NCI-H128 (cell line): ENCODE measurements around the gene ITGAV.

Experiments used
- DNase-seq: peaks from one replicate; lab custom pipeline; 2025; ENCODE audit not compliant: unreplicated experiment; lab: John Stamatoyannopoulos, UW

ITGAV gene

DNA sequence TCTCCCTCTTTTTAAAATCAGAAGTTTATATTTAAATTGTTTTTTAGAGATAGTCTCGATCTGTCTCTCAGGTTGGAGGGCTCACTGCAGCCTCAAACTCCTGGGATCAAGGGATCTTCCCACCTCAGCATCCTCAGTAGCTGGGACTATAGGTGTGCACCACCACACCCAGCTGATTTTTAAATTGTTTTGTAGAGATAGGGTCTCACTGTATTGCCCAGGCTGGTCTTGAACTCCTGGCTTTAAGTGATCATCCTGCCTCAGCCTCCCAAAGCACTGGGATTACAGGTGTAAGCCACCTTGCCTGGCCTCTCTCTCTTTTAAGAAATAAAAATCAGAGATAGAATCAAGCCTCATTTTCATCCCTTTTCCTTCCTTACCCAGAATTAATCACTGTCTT, 126.1 kb downstream of the ITGAV start:
- DNase-seq = no peak

DNA sequence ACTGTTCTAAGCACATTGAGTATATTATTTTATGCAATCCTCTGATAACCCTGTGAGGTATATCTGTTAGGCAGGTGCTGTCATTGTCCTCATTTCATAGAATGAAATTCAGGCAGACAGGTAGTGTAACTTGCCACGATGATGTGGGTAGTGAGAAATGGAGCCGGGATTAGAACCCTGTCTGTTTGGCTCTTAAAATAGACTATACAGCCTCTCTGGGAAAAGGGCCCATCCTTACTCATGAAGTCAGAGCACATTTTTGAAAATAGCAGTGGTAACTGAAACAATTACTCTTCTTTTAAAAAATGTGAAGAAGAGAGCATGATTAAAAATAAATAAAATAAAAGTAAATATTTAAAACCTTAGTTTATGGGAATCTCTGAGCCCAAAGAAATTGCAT, 127.0 kb downstream of the ITGAV start:
- DNase-seq = no peak

DNA sequence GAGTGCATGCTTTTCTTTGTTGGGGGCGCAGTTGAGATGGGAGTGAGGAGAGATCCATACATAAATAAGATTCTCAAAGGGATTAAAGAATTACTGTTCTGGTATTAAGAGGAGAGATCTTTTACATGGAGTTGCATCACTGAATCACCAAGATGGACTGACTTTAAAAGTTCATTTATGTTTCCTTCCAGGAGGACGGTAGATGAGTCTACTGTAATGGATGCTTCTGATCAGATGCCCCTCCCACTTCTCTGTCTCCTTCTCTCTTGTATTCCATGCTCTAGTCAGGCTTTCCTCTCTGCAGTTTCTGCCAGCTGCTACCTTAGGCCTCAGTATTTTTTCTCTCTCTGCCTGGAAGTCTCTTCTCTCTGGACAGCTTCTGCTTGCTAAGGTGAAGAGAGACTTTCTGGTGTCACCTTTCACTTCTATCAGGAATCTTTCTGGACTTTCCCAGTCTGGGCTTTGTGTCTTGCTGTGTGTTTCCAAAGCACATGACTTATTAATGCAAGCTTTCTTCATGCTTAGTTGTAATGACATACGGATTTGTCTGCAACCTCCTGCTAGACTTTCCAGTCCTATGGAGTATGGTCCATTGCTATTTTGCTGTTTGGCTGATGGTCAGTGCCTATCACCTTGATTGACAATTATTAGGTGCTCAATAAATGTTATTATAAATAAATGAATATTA, 127.6 kb downstream of the ITGAV start:
- no peak for DNase-seq

DNA sequence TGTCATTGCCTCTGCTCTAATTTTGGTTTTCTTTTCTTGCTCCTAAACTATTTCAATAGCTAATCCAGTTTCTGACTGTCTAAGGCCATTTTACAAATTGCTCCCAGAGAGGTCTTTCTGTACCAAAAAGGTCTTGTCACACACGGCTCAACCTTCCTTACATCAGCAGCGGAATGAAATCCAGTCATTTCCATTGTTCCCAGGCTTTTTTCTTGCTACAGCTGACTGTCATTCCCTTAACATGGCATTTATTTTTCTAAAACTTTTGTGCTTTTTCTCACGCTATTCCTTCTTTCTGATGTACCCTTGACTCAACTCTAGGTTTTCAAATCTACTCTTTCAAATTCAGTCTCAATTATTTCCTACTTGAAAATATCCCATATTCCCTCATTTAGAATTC, 128.3 kb downstream of the ITGAV start:
- DNase-seq = no peak

DNA sequence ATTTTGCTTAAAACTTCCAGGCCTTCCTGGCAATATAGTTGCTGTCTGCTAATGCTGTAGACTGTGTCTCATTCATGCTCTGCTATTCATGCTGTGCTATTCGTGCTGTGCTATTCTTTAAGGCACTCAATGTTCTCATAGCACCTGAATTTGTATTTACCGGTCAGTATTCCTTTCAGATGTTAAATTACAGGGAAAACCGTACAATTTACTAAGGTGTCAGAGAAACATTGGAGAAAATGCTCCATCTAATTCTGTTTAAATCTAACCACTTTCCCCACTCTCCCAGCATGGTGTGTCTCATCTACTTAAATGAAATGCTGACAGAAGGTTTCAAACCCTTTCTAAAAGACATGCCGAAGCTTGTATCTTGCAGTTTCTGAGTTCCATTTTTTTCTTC, 129.0 kb downstream of the ITGAV start:
- DNase-seq = no peak

DNA sequence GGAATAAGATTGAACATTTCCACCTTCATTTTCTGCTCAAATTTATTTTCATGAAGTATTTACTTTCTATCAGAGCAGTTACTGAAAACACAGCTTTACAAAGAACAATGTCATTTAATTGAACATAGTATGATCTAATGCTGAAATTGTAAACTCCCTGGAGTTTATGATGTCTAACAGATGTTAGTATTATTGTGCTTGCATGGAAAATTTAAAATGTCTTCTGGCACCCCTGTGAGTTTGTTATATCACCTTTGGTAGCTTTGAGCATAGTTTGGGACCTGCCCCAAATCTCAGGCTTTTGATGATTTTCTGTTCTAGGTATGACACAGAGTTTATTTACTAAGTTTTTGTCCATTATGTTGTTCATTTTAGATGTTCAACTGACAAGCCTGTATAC, 132.1 kb downstream of the ITGAV start:
- DNase-seq = no peak

DNA sequence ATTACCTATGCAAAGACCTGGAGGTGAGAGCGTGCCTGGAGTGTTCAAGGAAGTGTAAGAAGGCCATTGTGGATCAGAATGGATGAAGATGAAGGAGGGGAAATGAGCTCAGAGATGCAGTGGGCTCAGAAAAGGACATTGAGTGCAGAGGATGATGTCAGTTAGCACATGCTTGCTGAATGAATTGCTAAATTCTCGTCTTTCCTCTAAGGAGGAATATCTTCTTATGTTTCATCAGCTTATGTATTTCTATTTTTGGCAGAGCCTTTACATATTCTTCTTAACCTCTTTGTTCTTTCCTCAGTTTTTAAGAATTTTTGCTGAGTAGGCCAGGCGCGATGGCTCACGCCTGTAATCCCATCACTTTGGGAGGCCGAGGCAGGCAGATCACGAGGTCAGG, 134.9 kb downstream of the ITGAV start:
- DNase-seq = no peak

DNA sequence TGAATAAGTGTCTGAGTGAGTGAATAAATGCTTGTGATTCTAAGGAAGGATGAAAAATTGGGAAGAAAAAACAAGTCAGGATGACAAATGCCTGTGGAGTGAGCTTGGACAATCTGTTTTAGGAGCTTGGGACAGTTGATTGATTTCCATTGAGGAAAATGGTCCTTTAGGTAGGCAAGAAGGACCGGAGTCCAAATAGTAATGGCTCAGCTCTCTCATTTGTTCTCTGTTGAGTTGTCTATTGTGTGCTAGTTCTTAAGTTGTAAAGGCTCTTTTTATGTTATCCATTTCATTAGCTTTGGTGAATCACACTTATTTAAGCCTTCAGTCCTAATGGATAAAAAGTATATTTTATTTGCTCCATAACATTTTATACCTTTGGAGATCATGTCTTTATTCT, 135.9 kb downstream of the ITGAV start:
- DNase-seq = no peak

DNA sequence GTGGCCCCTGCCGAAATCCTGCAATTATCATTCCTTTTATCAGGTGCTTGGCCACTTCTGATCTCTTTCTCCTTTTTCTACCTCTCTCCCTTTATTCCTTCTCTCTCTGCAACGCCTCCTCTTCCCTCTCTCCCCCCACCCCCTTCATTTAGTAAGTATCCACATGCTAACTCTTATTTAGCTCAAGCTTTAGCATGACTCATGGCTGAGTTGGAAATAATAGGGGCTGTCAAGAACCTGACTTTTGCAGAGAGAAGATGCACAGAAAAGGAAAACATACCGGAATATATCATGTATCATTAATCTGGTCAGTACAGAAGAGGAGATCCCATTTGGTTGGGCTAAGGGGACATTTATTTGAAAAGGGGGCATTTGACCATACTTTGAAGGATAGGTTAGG, 137.1 kb downstream of the ITGAV start:
- DNase-seq = no peak

DNA sequence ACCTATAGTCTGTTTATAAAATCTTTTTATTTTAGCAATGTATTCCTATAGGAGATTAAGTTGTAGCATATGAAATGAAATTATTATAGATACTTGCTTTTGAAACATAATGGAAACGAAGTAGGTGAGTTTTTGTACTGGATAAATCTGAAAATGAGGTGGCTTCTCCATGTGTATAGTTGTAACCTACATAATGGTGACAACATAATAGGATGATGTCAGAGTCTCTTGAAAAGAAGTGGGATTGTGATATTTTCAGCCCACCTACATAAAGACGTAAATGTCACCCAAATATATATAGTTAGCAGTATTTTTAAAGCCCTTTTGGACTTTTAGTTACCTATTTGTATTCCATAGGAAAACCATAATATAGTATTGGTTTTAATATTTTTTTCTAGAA, 138.8 kb downstream of the ITGAV start:
- no peak for DNase-seq
